IMR-90 (cell line): ENCODE data around the gene ITGA2. TPM values are rescaled to one million over a fixed set of nuclear protein-coding genes. Genes with fewer than 3 reads are reported as not detected.
A peak's percentile ranks its signal among the peaks of the same experiment; 100 is the strongest.

Experiments used
- ATAC-seq: fragments of 200-7000 bp; cut with Tn5 transposase; 2 replicates; pipeline ENCODE4 v1.9.1; 2020; ENCODE audit warnings: low read depth, mild to moderate bottlenecking, moderate library complexity
- BruUV-seq: library from RNA; stranded (reverse); fragments of 400-500 nt; replicated peaks from 2 replicates; lab custom pipeline; 2021; lab: Mats Ljungman, UMichigan
- CTCF ChIA-PET: fragments of 300-600 bp; formaldehyde crosslinking; extraction: SDS; loops from one replicate; lab custom pipeline; 2021; ENCODE audit warnings: antibody characterized with exemption; lab: Yijun Ruan, JAX
- POLR2A ChIA-PET: fragments of 300-600 bp; sonication (Branson Sonifier 250); formaldehyde crosslinking; loops from one replicate; lab custom pipeline; 2022; ENCODE audit warnings: antibody characterized with exemption; ENCODE audit not compliant: unreplicated experiment; lab: Charles Lee
- DNase-seq: peaks from one replicate; pipeline ENCODE4 v3.0.0; 2013
- H2AFZ ChIP-seq: replicated peaks from 2 replicates; pipeline ENCODE3; 2013; ENCODE audit warnings: low read length, mild to moderate bottlenecking; ENCODE audit not compliant: poor library complexity
- H2AK5ac ChIP-seq: 2 replicates; pipeline ENCODE4 v1.6.1; 2013; ENCODE audit warnings: low read depth, low read length, inconsistent platforms
- H2AK9ac ChIP-seq: replicated peaks from 2 replicates; pipeline ENCODE3; 2013; ENCODE audit warnings: mild to moderate bottlenecking, low read depth, low read length, moderate library complexity; ENCODE audit not compliant: poor library complexity
- H2BK120ac ChIP-seq: 2 replicates; pipeline ENCODE4 v1.6.1; 2013; ENCODE audit warnings: low read depth, low read length, inconsistent platforms
- H2BK15ac ChIP-seq: 3 replicates; pipeline ENCODE4 v1.6.1; 2013; ENCODE audit warnings: low read depth, low read length, inconsistent platforms
- H2BK20ac ChIP-seq: 2 replicates; pipeline ENCODE4 v1.6.1; 2013; ENCODE audit warnings: low read depth, mild to moderate bottlenecking, inconsistent platforms, low read length, moderate library complexity
- H2BK5ac ChIP-seq: 2 replicates; pipeline ENCODE4 v1.6.1; 2013; ENCODE audit warnings: mild to moderate bottlenecking, low read depth, low read length, inconsistent platforms; ENCODE audit not compliant: poor library complexity, severe bottlenecking
- H3K14ac ChIP-seq: replicated peaks from 2 replicates; pipeline ENCODE4 v1.6.1; 2013; ENCODE audit warnings: low read depth, low read length, inconsistent platforms
- H3K18ac ChIP-seq: 2 replicates; pipeline ENCODE4 v1.6.1; 2013; ENCODE audit warnings: low read depth, low read length, control low read depth
- H3K23ac ChIP-seq: 2 replicates; pipeline ENCODE4 v1.6.1; 2013; ENCODE audit warnings: low read depth, low read length, inconsistent platforms
- H3K27ac ChIP-seq: 2 replicates; pipeline ENCODE4 v1.5.1; 2013; ENCODE audit warnings: mild to moderate bottlenecking, control low read depth, low read length; ENCODE audit not compliant: insufficient read depth
- H3K27me3 ChIP-seq: 2 replicates; pipeline ENCODE4 v1.6.1; 2013; ENCODE audit warnings: low read length; ENCODE audit not compliant: control insufficient read depth, insufficient read depth
- H3K36me3 ChIP-seq: 2 replicates; pipeline ENCODE4 v1.6.1; 2013; ENCODE audit warnings: low read length, mixed read lengths; ENCODE audit not compliant: control insufficient read depth, insufficient read depth
- H3K4ac ChIP-seq: 2 replicates; pipeline ENCODE4 v1.6.1; 2013; ENCODE audit warnings: low read depth, low read length, inconsistent platforms
- H3K4me1 ChIP-seq: 2 replicates; pipeline ENCODE4 v1.6.1; 2013; ENCODE audit warnings: low read length, mixed read lengths; ENCODE audit not compliant: control insufficient read depth, insufficient read depth
- H3K4me2 ChIP-seq: 2 replicates; pipeline ENCODE4 v1.6.1; 2013; ENCODE audit warnings: low read depth, mild to moderate bottlenecking, control low read depth, low read length, moderate library complexity
- H3K4me3 ChIP-seq: 2 replicates; pipeline ENCODE4 v1.5.1; 2013; ENCODE audit warnings: low read depth, mild to moderate bottlenecking, control low read depth, low read length, moderate library complexity; ENCODE audit not compliant: insufficient read depth
- H3K56ac ChIP-seq: 2 replicates; pipeline ENCODE4 v1.6.1; 2013; ENCODE audit warnings: low read length, inconsistent platforms; ENCODE audit not compliant: insufficient read depth; ENCODE audit errors: extremely low read depth
- H3K79me1 ChIP-seq, 2 experiments: 2 replicates each; pipeline ENCODE4 v1.6.1; 2013; ENCODE audit warnings: low read length in 2 of 2, inconsistent platforms in 1 of 2, low read depth in 1 of 2
- H3K9ac ChIP-seq: 2 replicates; pipeline ENCODE4 v1.6.1; 2013; ENCODE audit warnings: low read depth, low read length, control low read depth
- H3K9me1 ChIP-seq: 2 replicates; pipeline ENCODE4 v1.6.1; 2013; ENCODE audit warnings: low read length, inconsistent platforms; ENCODE audit not compliant: insufficient read depth
- H3K9me3 ChIP-seq: 2 replicates; pipeline ENCODE4 v1.6.1; 2013; ENCODE audit warnings: low read length; ENCODE audit not compliant: control insufficient read depth, insufficient read depth
- H4K20me1 ChIP-seq: 2 replicates; pipeline ENCODE4 v1.6.1; 2013; ENCODE audit warnings: low read length, inconsistent platforms; ENCODE audit not compliant: insufficient read depth
- H4K5ac ChIP-seq: 2 replicates; pipeline ENCODE4 v1.6.1; 2013; ENCODE audit warnings: mild to moderate bottlenecking, low read depth, low read length, control low read depth
- H4K8ac ChIP-seq, 2 experiments: 2 replicates each; pipeline ENCODE4 v1.6.1; 2013; ENCODE audit warnings: low read depth in 2 of 2, low read length in 2 of 2, control low read depth in 1 of 2, inconsistent platforms in 1 of 2
- H4K91ac ChIP-seq: 2 replicates; pipeline ENCODE4 v1.6.1; 2013; ENCODE audit warnings: low read depth, low read length, inconsistent platforms; ENCODE audit not compliant: insufficient read depth
- BHLHE40 ChIP-seq: fragments of 150-350 bp; IDR thresholded peaks from 2 replicates; pipeline ENCODE4 v1.6.1; 2016; ENCODE audit warnings: mild to moderate bottlenecking, low read depth, low read length
- CEBPB ChIP-seq: IDR thresholded peaks from 2 replicates; pipeline ENCODE4 v1.6.1; 2012; ENCODE audit warnings: low read depth, low read length, improper control_type of control experiment
- CHD1 ChIP-seq: IDR thresholded peaks from 2 replicates; pipeline ENCODE4 v1.6.1; 2012; ENCODE audit warnings: low read depth, low read length, improper control_type of control experiment
- ELK1 ChIP-seq: fragments of 150-350 bp; IDR thresholded peaks from 2 replicates; pipeline ENCODE4 v1.6.1; 2016; ENCODE audit warnings: low read depth, mild to moderate bottlenecking, low read length, moderate library complexity, borderline replicate concordance
- FOS ChIP-seq: fragments of 150-350 bp; IDR thresholded peaks from 2 replicates; pipeline ENCODE4 v1.6.1; 2016; ENCODE audit warnings: low read depth, low read length
- MAFK ChIP-seq: IDR thresholded peaks from 2 replicates; pipeline ENCODE4 v1.6.1; 2012; ENCODE audit warnings: low read depth, low read length, improper control_type of control experiment
- MAZ ChIP-seq: IDR thresholded peaks from 2 replicates; pipeline ENCODE4 v1.6.1; 2012; ENCODE audit warnings: low read depth, mild to moderate bottlenecking, low read length, improper control_type of control experiment, moderate library complexity, borderline replicate concordance
- MXI1 ChIP-seq: IDR thresholded peaks from 2 replicates; pipeline ENCODE4 v1.6.1; 2012; ENCODE audit warnings: low read depth, mild to moderate bottlenecking, low read length, moderate library complexity, borderline replicate concordance
- NFE2L2 ChIP-seq: fragments of 150-350 bp; IDR thresholded peaks from 2 replicates; pipeline ENCODE4 v1.6.1; 2016; ENCODE audit warnings: low read depth, mild to moderate bottlenecking, low read length
- POLR2A ChIP-seq: IDR thresholded peaks from 2 replicates; pipeline ENCODE4 v1.6.1; 2012; ENCODE audit warnings: mild to moderate bottlenecking, low read depth, low read length
- RAD21 ChIP-seq: IDR thresholded peaks from 2 replicates; pipeline ENCODE4 v1.6.1; 2012; ENCODE audit warnings: low read length, improper control_type of control experiment
- RCOR1 ChIP-seq: IDR thresholded peaks from 2 replicates; pipeline ENCODE4 v1.6.1; 2012; ENCODE audit warnings: mild to moderate bottlenecking, low read length, improper control_type of control experiment; ENCODE audit not compliant: insufficient replicate concordance
- RFX5 ChIP-seq: IDR thresholded peaks from 2 replicates; pipeline ENCODE4 v1.8.0; 2012; ENCODE audit warnings: low read depth, mild to moderate bottlenecking, low read length, moderate library complexity
- SMC3 ChIP-seq: fragments of 150-350 bp; IDR thresholded peaks from 2 replicates; pipeline ENCODE4 v1.6.1; 2016; ENCODE audit warnings: low read depth, mild to moderate bottlenecking, antibody characterized with exemption, low read length, moderate library complexity
- WGBS, 2 experiments: methylation state at CpG; one replicate each; pipeline versions ENCODE4 v1.1.5 to v1.1.7; 2013; ENCODE audit warnings: missing lambda C conversion rate in 2 of 2; ENCODE audit not compliant: insufficient read length in 1 of 2; ENCODE audit errors: extremely low coverage in 2 of 2; 5-methylcytosine and 5-hydroxymethylcytosine counted together
- dilution Hi-C: fragments of 300-500 bp; cut with HindIII; formaldehyde crosslinking; loops from one replicate; pipeline ENCODE4 v1.14.3; 2018; ENCODE audit warnings: low sequenced_read_pairs; ENCODE audit not compliant: unreplicated experiment
- in situ Hi-C: fragments of 300-500 bp; cut with MboI; formaldehyde crosslinking; loops from 3 replicates; pipeline ENCODE4 v1.14.3; 2019; ENCODE audit warnings: low sequenced_read_pairs, inconsistent platforms, mixed read lengths
- intact Hi-C: fragments of 100-400 bp; cut with micrococcal nuclease; formaldehyde crosslinking; loops from 2 replicates; pipeline ENCODE4 v1.10.0; 2022
- polyA plus RNA-seq, 3 experiments: library from polyadenylated mRNA; depleted of rRNA; stranded (reverse); fragments of >200 nt; gene quantifications; 2 replicates each; pipeline ENCODE4 v1.2.3, GENCODE V29; 2012; ENCODE audit warnings: low replicate concordance in 1 of 3
- total RNA-seq: library from RNA; depleted of rRNA; stranded (reverse); fragments of >200 nt; gene quantifications from 2 replicates; pipeline ENCODE4 v1.2.3, GENCODE V29; 2012
- TF ChIP-seq, protein P1 (sequence below): fragments of 150-350 bp; IDR thresholded peaks from 2 replicates; pipeline ENCODE4 v1.6.1; 2017; ENCODE audit warnings: mild to moderate bottlenecking, antibody characterized with exemption, low read length, low read depth

The ITGA2 gene
- total and polyA plus RNA-seq, 2 of the 4 experiments (the other 2 are of a cell fraction), result 23.3 to 93.4 TPM

DNA sequence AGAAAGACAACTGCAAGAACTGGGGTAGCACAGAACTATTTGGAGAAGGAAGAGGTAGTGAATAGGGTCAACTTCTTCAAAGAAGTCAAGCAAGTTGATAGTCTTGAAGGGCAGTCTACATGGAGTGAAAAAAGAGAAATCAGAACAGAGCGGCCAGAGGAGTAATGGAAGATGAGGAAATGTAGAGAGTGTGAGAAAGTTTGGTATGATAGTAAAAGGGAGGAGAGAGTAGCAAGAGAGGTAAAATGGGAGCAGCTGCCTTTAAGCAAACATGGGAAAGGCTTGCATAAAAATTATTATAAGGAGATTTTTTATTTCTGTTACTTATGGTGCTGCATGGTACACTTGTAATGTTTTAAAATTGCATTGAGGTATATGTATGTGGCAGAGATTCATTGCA, 6.8 kb downstream of the ITGA2 start:
- in situ Hi-C loops (no loop called here), dilution Hi-C loops (no loop called here), intact Hi-C loops (no loop called here)
- ChIA-PET CTCF (interaction anchor here (2.0 kb wide), 1 partner anchor 11 kb away, joined by 5 read pairs; no protein-coding TSS in a partner anchor), POLR2A (no interaction called here)
- Histone ChIP-seq H2AK9ac (no peak overlapping the region), H3K4me3 (no peak overlapping the region), H4K8ac (no peak overlapping the region), H3K18ac (no peak overlapping the region), H3K9me3 (no peaks in the 10 kb centered on the region), H4K20me1 (peaks cover 10% of the 10 kb centered on the region; the same call in 1 of the 2 replicates), H3K27ac (no peak overlapping the region), H3K36me3 (peaks cover 5% of the 10 kb centered on the region; the same call in 1 of the 2 replicates), H3K27me3 (no peaks in the 10 kb centered on the region), H3K23ac (peak overlapping the region; percentile 48; the same call in 1 of the 2 replicates), H4K5ac (no peak overlapping the region), H3K9ac (no peak overlapping the region), H2AK5ac (no peak overlapping the region), H2BK5ac (no peak overlapping the region), H2BK15ac (no peak overlapping the region), H3K79me1 (peaks cover 0 to 55% of the 10 kb centered on the region in 2 experiments; a peak in 2 of 4 replicates), H2BK20ac (no peak overlapping the region; the same call in 1 of the 2 replicates), H2BK120ac (no peak overlapping the region), H4K91ac (no peak overlapping the region), H3K14ac (0 out of 2 replicates have a peak overlapping the region, but pooled peaks have one; percentile 45), H3K4me2 (no peak overlapping the region), H3K56ac (no peak overlapping the region), H2AFZ (no peak overlapping the region), H3K4ac (no peak overlapping the region), H3K9me1 (peaks cover 8% of the 10 kb centered on the region; the same call in 1 of the 2 replicates), H3K4me1 (peaks cover 18% of the 10 kb centered on the region)
- BruUV-seq, result no TSS peak
- WGBS, 2 experiments, result 100% methylated on average over 1 of the region's 1 CpG
- ATAC-seq (no peak), DNase-seq (no peak)
- TF ChIP-seq SMC3 (no peak), BHLHE40 (no peak), RAD21 (no peak), RFX5 (no peak), FOS (no peak), MAZ (no peak), MXI1 (no peak), NFE2L2 (no peak), RCOR1 (no peak), CHD1 (no peak), CEBPB (no peak), ELK1 (no peak), POLR2A (no peak), MAFK (no peak)
- TF ChIP-seq, protein P1, sequence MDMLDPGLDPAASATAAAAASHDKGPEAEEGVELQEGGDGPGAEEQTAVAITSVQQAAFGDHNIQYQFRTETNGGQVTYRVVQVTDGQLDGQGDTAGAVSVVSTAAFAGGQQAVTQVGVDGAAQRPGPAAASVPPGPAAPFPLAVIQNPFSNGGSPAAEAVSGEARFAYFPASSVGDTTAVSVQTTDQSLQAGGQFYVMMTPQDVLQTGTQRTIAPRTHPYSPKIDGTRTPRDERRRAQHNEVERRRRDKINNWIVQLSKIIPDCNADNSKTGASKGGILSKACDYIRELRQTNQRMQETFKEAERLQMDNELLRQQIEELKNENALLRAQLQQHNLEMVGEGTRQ, result no peak
